K562 (cell line): ENCODE measurements around the gene MGAT5. TPM values are rescaled to one million over a fixed set of nuclear protein-coding genes. Genes with fewer than 3 reads are reported as not detected.

ENCODE experiments used
- ATAC-seq: fragments of 200-7000 bp; cut with Tn5 transposase; 3 replicates; pipeline ENCODE4 v1.9.1; 2020; ENCODE audit warnings: moderate library complexity
- BruUV-seq: library from RNA; stranded (reverse); fragments of 400-500 nt; replicated peaks from 2 replicates; lab custom pipeline; 2021; lab: Mats Ljungman, UMichigan
- CTCF ChIA-PET: fragments of 300-600 bp; formaldehyde crosslinking; extraction: SDS; loops from one replicate; lab custom pipeline; 2021; ENCODE audit warnings: low intra/inter-chr PET ratio; lab: Yijun Ruan, JAX
- POLR2A ChIA-PET: fragments of 300-600, 350-650 bp; sonication (Branson Sonifier 250); formaldehyde crosslinking; extraction: SDS; loops from one replicate; lab custom pipeline; 2021; ENCODE audit warnings: antibody characterized with exemption, inconsistent platforms; lab: Yijun Ruan, JAX
- DNase-seq, 4 experiments: peaks; one replicate each; pipeline versions ENCODE4 v3.0.0 to v3.0.0-alpha.2; 2011 to 2018; ENCODE audit warnings: low spot score in 3 of 4, mixed read lengths in 3 of 4; ENCODE audit errors: extremely low read depth in 1 of 4
- FAIRE-seq: peaks from 2 replicates; lab custom pipeline; 2011; peaks lifted over from hg19 to GRCh38; lab: Jason Lieb, UNC
- H2AFZ ChIP-seq: 2 replicates; pipeline ENCODE4 v1.6.0; 2011; ENCODE audit warnings: low read depth, low read length, control low read depth, inconsistent platforms
- H3K27ac ChIP-seq: fragments of 200-600 bp; 3 replicates; pipeline ENCODE4 v1.8.0; 2011; ENCODE audit warnings: low read depth, mild to moderate bottlenecking, control low read depth, inconsistent platforms, low read length, moderate library complexity, mixed read lengths; ENCODE audit errors: extremely low read depth
- H3K27me3 ChIP-seq, 2 experiments: fragments of 300-600 bp in 1 of 2; 2 replicates in 1 of 2; 3 replicates in 1 of 2; pipeline versions ENCODE4 v1.6.0 to v1.8.0; 2011; ENCODE audit warnings: inconsistent platforms in 2 of 2, low read length in 2 of 2, mild to moderate bottlenecking in 1 of 2, mixed read lengths in 1 of 2, moderate library complexity in 1 of 2; ENCODE audit not compliant: control insufficient read depth in 2 of 2, insufficient read depth in 2 of 2
- H3K36me3 ChIP-seq: fragments of 300-600 bp; 3 replicates; pipeline ENCODE4 v1.8.0; 2011; ENCODE audit warnings: mild to moderate bottlenecking, low read length, inconsistent platforms; ENCODE audit not compliant: control insufficient read depth, insufficient read depth
- H3K4me1 ChIP-seq, 2 experiments: fragments of 200-600 bp in 1 of 2; replicated peaks in 1 of 2; 2 replicates in 1 of 2; 3 replicates in 1 of 2; pipeline versions ENCODE4 v1.5.1 to v1.8.0; 2011; ENCODE audit warnings: inconsistent platforms in 2 of 2, low read length in 2 of 2, mild to moderate bottlenecking in 1 of 2, mixed read lengths in 1 of 2, moderate library complexity in 1 of 2; ENCODE audit not compliant: control insufficient read depth in 2 of 2, insufficient read depth in 2 of 2
- H3K4me2 ChIP-seq: 2 replicates; pipeline ENCODE4 v1.6.1; 2011; ENCODE audit warnings: low read length, control low read depth, inconsistent platforms, mixed read lengths; ENCODE audit not compliant: insufficient read depth
- H3K4me3 ChIP-seq: fragments of 200-600 bp; sonication (generic), shearing (Covaris generic); 2 replicates; pipeline ENCODE4 v1.5.1; 2016; ENCODE audit warnings: control low read depth, inconsistent platforms
- H3K79me2 ChIP-seq: fragments of 200-600 bp; 3 replicates; pipeline ENCODE4 v1.8.0; 2011; ENCODE audit warnings: low read length, inconsistent platforms; ENCODE audit not compliant: control insufficient read depth, insufficient read depth
- H3K9ac ChIP-seq, 2 experiments: 2 replicates each; pipeline versions ENCODE4 v1.6.0 to v1.6.1; 2011; ENCODE audit warnings: low read depth in 2 of 2, low read length in 2 of 2, control low read depth in 1 of 2, inconsistent platforms in 1 of 2, mild to moderate bottlenecking in 1 of 2, mixed read lengths in 1 of 2; ENCODE audit not compliant: insufficient read depth in 1 of 2
- H3K9me1 ChIP-seq: one replicate; pipeline ENCODE4 v1.6.0; 2011; ENCODE audit warnings: inconsistent platforms, mild to moderate bottlenecking, low read length, moderate library complexity; ENCODE audit not compliant: control insufficient read depth, insufficient read depth
- H3K9me3 ChIP-seq: replicated peaks from 2 replicates; pipeline ENCODE4 v1.5.1; 2011; ENCODE audit warnings: low read depth, low read length, inconsistent platforms; ENCODE audit not compliant: control insufficient read depth, insufficient read depth
- H4K20me1 ChIP-seq: replicated peaks from 2 replicates; pipeline ENCODE4 v1.6.1; 2011; ENCODE audit warnings: low read length, inconsistent platforms, mixed read lengths; ENCODE audit not compliant: control insufficient read depth, insufficient read depth
- FOXA3 ChIP-seq, 2 experiments: fragments of 450-650 bp in 1 of 2; sonication (generic) in 1 of 2; formaldehyde crosslinking; IDR thresholded peaks in 1 of 2; conservative IDR thresholded peaks in 1 of 2; 2 replicates each; pipeline versions ENCODE4 v1.4.0 to v1.8.0; 2020 to 2022; ENCODE audit warnings: mild to moderate bottlenecking in 2 of 2, missing genetic modification reagents in 1 of 2
- PCBP2 ChIP-seq: fragments of 200-400 bp; formaldehyde crosslinking; IDR thresholded peaks from 2 replicates; pipeline ENCODE4 v1.6.1; 2018; ENCODE audit warnings: low read length, low read depth, mild to moderate bottlenecking, moderate library complexity; ENCODE audit not compliant: poor library complexity, severe bottlenecking
- TEAD2 ChIP-seq: fragments of 450-650 bp; IDR thresholded peaks from 2 replicates; pipeline ENCODE4 v1.6.1; 2016; ENCODE audit warnings: missing genetic modification characterization, control low read depth, missing compliant biosample characterization
- THAP7 ChIP-seq: fragments of 250-450 bp; sonication (Bioruptor Pico); IDR thresholded peaks from 2 replicates; pipeline ENCODE4 v1.5.0; 2021
- XRCC4 ChIP-seq: IDR thresholded peaks from one replicate; pipeline ENCODE4 v1.6.1; 2011; ENCODE audit not compliant: insufficient read depth, insufficient read length; ENCODE audit errors: extremely low read depth
- ZBTB7A ChIP-seq: IDR thresholded peaks from 2 replicates; pipeline ENCODE4 v1.6.1; 2011; ENCODE audit warnings: low read depth, mild to moderate bottlenecking, low read length, moderate library complexity, borderline replicate concordance; ENCODE audit not compliant: control insufficient read depth
- WGBS: fragments of 100-300 bp; shearing (Covaris generic); methylation state at CpG from one replicate; pipeline ENCODE4 v1.1.6; 2016; ENCODE audit warnings: low coverage, mixed read lengths; ENCODE audit not compliant: insufficient coverage; ENCODE audit errors: missing lambda C conversion rate; 5-methylcytosine and 5-hydroxymethylcytosine counted together
- in situ Hi-C: fragments of 300-500 bp; cut with MboI; formaldehyde crosslinking; loops from 4 replicates; pipeline ENCODE4 v1.15.0; 2018; ENCODE audit warnings: inconsistent platforms, mixed read lengths
- intact Hi-C: fragments of 100-400 bp; cut with micrococcal nuclease; formaldehyde crosslinking; loops from 2 replicates; pipeline ENCODE4 v1.14.2; 2022
- polyA plus RNA-seq, 8 experiments: library from polyadenylated mRNA; depleted of rRNA in 4 of 8; stranded (reverse) in 5 of 8; unstranded in 3 of 8; fragments of >200 nt; fragmentation: Nextera tagmentation in 2 of 8; fragmentation: Illumina TruSeq in 1 of 8; extraction: Ambion mirVana in 2 of 8; extraction: Trizol in 1 of 8; gene quantifications; 2 replicates each; pipeline versions ENCODE4 v1.2.1 to v1.2.3, GENCODE V29; 2011 to 2014; ENCODE audit warnings: inconsistent platforms in 1 of 8, missing spikeins in 1 of 8
- total RNA-seq, 7 experiments: library from RNA; depleted of rRNA in 6 of 7; stranded (reverse); fragments of >200 nt in 6 of 7; fragmentation: Illumina TruSeq in 2 of 7; extraction: Trizol in 2 of 7; gene quantifications; 2 replicates each; pipeline versions ENCODE4 v1.2.1 to v1.2.3, GENCODE V29; 2011 to 2021; ENCODE audit warnings: low replicate concordance in 1 of 7

Gene MGAT5
- total and polyA plus RNA-seq, 9 of the 15 experiments (the other 6 are each of a cell fraction or from before 2014, with no cell fraction given) = 1.6 to 18.6 (median 11.1) TPM

- WGBS = 38% methylated on average over 1 of the region's 1 CpG
- DNase-seq (no peak), FAIRE-seq (no peak), ATAC-seq (no peak)
- CTCF ChIA-PET = no interaction called here
- TF ChIP-seq THAP7 (CRISPR knock-in tag) (no peak), PCBP2 (no peak), FOXA3 (CRISPR knock-in tag; conservative IDR thresholded peaks at IDR 0.05 in 1 of 2, IDR thresholded peaks at IDR 0.05 in 1 of 2) (no peak), ZBTB7A (no peak), TEAD2 (no peak), XRCC4 (no peak)
- no TSS peak for BruUV-seq
- Histone ChIP-seq H3K9ac (no peak overlapping the region), H3K27ac (no peak overlapping the region), H3K9me3 (no peaks in the 10 kb centered on the region), H2AFZ (no peak overlapping the region), H3K36me3 (no peaks in the 10 kb centered on the region), H3K4me3 (no peak overlapping the region), H3K4me2 (no peak overlapping the region), H3K79me2 (no peaks in the 10 kb centered on the region), H3K9me1 (no peaks in the 10 kb centered on the region), H3K27me3 (no peaks in the 10 kb centered on the region), H4K20me1 (no peaks in the 10 kb centered on the region), H3K4me1 (no peaks in the 10 kb centered on the region)
- intact Hi-C loops = no loop called here
- in situ Hi-C loops = no loop called here
- POLR2A ChIA-PET = no interaction called here
Measured at GRCh38 chr2:134389381-134389780, 135.5 kb downstream of the MGAT5 start.
